ENCODE results near the gene RYK.
"Not testable (repeated sequence)": the region's sequence is repeated elsewhere in the genome, so short reads cannot be mapped to it uniquely, and the experiment has no call there.

RYK gene

DNA sequence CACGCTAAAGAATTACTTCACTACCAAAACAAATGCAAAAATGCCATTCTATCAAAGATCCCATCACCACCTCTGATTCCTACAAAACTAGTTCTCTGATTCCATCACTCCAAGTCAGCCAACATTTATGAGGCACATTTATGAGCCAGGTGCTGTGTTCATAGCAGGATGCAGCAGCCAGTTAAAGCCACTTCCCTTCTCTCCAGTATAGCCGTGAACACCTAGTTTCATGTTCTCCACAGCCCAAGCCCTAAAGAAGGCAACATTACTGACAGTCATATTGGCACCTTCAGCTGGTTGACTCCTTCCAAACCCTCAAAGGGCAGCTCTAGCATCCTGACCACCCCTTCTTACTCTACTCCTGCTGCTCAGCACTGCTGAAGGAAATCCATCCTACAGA is 36.4 kb downstream of the RYK start:
- DNase-seq: no peak

DNA sequence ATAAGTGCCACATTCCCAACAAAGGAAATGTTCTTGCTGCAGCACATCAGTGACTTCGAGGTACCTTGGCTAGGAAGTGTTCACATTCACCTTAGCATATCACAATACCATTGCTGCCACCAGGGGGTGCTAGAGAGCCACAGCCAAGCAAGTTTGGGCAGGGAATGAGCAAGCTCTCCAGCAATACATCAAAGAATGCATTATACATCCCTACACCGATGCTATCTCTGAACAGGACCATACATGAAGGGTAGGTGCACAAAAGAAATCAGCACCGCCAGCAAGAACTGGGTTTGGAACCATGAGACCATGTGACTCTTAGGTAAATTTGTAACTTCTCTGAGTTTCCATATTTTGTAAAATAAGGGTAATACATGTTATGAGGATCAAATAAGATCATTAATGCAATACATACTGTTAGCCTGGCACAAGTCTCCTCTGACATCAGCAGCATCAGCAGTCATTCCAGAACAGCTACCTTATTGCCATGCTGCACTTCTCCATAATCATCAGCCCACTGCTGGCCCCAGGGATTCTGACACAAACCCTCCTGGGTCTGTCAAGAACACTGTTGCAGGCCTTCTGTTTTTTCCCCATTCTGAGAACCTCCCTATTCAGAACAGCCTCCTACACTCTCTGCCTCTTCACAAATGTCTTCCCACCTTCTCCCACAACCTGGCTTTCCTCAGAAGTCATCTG is 37.5 kb downstream of the RYK start:
- DNase-seq: peak; percentile 46

DNA sequence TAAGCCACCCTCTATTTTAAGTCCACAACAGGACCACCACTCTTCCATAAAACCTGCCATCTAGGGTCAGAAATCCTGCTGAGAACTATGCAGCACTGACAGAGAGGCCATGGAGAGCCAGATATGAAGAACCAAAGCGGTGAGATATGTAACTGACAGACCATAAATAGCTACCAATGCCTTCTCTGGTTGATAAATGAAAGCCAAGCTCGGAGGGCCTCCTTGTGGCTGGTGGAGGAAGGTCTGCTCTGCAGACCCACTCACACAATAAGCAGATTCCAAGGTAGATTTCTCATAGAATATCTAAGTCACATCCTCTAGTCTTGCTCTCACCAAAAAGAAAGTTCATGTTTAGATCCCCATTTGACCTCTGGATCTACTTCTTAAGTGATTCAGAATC is 38.9 kb downstream of the RYK start:
- DNase-seq: no peak

DNA sequence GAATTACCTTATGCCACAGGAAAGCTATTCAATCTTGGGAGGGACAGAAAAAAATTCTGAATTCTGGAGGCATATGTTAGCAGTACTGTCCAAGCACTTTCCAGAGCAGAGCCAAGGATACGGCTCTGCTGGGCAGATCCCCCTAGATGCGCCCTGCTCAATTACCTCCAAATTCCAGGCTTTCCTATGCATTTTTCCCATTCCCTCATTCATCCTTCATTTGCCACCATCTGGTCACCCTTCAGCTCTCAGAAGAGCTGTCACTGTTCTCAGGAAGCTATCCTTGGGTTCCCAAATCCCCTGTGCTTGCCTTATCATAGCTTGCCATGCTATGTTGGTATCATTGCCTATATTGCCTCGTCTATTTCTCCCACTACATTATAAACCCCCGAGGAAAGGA is 45.2 kb downstream of the RYK start:
- no peak for DNase-seq

DNA sequence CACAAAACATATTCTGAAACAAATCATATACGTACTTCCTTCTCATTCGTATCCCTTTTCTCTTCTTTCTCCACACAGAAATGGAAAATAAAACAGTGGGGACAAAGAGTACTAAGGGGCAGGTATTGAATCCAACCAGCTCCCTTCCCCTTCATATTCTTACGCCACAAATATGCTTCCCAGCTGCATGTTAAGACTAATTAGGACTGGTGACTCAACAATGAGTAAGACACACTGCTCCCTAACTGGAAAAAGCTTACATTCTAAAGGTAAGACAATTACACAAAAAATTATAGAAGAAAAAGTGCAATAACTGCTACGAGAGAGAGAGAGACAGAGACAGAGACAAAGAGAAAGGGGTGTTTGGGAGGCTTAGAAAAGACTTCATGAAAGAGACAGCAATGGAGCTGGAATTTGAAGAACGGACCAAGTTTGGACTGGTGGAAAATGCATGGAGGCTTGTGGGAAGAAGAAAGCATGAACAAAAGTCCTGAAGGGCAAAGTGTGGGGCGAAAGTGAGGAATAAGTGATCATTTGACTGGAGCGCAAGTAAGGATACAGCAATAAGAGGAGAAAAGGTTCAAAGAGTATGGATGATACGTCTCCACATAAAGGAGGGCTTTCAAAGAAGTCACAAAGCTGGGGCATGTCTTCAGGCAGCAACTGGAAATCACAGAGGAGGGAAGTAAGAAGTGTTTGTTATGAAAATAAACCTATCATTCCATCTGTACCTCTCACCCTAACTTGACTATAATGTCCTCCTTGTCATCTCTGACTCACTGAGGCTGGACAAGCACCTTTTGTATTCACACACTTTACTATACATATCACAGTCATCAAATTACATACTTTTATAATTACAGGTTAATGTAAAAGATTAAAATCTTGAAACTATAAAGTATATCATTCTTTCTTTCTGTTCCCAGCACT is 49.2 kb downstream of the RYK start:
- no peak for DNase-seq

DNA sequence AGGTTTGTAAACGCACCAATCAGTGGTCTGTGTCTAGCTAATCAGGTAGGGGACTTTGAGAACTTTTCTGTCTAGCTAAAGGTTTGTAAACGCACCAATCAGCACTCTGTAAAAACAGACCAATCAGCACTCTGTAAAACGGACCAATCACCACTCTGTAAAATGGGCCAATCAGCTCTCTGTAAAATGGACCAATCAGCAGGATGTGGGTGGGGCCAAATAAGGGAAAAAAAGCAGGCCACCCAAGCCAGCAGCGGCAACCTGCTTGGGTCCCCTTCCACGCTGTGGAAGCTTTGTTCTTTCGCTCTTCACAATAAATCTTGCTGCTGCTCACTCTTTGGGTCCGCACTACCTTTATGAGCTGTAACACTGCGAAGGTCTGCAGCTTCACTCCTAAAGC is 50.8 kb downstream of the RYK start:
- not testable (repeated sequence) for DNase-seq

DNA sequence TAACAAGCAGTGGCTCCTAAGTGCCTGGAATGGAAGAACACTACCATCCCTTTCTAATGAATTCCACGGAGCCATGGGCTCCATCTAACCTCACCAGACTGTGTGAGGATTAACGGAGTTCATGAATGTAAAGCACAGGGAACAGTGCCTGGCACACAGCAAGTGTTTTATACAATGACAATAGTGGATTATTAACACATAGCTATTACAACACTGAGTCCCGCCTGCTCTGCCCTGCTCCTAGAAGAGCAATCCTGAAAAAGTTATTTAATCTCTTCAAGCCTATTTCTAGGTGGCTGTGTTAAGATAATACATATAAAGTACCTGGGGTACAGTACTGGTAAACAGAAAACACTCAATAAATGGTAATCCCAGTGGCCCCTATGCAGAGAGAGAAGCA is 51.4 kb downstream of the RYK start:
- no peak for DNase-seq

DNA sequence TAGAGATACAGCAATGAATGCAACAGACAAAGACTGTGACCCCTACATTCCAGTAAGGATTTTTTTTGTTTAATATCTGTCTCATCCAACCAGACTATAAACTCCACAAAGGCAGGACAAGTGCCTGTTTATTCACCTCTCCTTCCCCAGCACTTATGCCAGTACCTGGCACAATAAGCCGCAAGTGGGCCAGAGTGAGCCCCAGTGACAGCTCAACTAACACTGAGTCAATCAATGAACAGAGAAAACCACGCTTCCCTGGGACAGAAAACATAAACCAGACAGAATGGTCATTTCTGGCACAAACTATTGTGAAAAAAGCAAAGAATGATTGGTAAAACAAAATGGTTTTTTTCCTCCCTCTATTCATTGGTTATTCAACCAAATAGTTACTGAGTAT is 52.2 kb downstream of the RYK start:
- no peak for DNase-seq

DNA sequence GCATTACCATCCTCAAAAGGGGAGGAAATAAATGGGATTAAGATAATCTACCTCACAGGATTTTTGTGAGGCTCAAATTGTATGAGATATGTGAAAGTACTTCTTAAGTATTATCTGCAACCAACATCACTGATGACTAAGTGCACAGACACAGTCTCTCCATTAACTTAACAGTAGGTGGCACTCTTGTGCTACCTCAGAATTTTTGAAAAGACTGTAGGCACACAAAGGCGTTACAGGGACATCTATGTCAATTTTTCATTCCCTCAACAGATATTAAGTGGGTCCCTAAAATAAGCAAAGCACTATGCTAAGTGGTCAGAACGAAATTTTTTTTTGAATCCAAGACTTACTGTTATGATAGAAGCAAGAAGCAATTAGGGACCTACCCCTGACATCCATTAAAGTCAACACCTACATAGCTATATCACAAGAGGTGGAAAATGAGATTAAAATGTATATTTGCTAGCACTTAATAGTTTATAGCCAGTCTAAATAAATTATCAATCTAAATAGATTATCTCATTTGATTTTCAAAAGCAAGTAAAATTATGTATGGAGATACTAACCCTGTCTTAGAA is 52.9 kb downstream of the RYK start:
- DNase-seq: no peak

DNA sequence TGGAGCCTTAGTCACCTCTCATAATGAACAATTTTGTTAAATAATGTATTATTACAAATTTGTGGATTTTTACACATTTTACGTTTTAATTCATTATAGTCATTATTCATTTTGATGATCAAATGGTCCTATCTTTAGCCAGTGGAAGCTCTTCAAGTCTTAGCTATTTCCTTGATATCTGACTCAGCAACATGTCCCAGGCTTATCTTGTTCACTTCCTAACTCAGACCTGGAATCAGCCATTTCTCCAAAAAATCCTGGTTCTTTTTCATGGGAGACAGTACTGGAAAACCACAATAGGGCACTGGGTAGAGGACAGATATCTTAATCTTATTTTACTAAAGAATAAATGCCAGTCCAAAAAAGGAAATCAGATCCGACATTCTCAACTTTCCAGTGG is 56.4 kb downstream of the RYK start:
- DNase-seq: no peak

DNA sequence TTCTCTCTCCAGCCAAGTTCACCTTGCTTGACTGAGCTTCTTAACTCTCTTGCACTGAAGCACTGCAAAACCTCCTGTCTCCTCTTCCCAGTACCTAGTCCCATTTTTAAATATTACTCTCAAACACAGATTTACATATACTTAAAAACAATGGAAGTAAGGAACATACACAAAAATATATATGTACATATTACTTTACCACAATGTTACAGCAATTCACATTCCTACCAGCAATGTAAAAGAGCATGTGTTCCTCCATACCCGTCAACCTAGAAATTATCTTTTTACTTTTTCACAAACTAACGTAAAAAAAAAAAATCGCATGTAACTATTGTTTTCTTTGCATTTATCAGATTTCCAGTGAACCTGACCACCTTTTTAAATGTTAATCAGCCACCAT is 60.4 kb downstream of the RYK start:
- no peak for DNase-seq

DNA sequence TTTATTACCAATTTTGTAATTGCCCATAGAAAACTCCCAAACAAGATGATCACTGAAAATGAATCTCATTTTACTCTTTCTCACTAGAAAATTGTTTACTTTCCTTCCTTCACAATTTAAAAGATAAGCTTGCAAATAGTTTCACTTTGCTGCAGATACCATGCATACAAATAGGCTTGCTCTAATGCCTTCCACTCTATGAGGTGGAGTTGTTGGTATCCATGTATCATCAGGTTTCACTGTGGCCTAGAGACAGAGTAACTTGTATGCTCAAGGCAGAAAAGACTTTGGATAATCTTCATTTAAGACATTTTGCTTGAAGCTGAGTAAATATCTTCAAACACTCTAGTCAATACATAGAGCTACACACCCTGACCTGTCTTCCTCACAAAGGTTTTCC is 60.8 kb downstream of the RYK start:
- no peak for DNase-seq

DNA sequence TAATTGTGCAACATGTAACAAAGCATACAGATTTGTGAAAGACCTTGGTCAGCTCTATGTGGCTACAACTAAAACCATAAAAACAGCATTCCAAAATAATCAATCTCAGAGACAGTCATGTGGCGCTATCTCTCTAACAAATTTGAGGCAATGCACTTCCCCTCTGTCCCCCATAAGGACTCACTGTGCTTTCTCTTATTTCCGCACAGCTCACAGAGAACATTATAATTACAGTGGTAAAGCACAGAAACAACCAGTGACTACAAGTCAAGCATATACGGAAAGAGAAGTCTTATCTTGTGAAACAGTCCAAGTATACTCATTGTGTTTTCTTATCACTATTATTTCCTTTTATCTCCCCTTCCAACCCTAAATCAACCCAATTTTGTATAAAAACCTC is 64.3 kb downstream of the RYK start:
- DNase-seq: no peak

DNA sequence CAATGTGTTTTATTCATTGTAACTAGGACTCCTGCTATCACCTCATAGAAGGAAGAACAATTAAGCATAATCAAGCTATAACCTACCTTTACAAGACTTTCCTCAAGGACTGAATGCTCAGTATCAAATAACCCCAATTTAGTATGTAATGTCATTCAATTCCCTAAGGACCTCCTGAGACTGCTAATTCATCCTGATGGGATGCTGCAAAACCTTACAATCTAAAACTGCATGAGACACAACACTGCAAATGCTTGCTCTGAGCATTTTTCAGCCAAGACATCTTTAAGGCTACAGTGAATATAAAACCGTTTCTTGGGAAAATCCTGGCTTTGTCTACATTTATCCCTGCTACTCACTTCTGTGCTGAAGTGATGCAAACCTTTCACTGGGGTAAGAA is 69.9 kb downstream of the RYK start:
- DNase-seq: no peak

DNA sequence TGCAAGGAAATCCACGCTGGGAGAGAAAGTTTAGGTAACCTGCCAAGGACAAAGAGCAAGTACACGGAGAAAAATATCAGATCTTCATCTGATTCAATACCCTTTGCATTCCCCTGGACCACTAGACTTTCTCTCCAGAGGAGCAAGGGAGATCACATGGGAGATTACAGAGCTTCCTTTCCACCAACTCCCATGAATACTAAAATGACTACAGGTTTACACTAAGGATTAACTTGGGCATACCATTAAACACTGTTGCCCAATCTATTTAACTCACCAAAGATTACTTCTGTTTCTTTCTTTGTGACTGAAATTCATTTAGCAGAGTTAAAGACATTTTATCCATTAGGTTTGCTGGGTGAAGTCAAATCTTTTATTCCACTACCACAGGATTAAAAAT is 71.2 kb downstream of the RYK start:
- no peak for DNase-seq

DNA sequence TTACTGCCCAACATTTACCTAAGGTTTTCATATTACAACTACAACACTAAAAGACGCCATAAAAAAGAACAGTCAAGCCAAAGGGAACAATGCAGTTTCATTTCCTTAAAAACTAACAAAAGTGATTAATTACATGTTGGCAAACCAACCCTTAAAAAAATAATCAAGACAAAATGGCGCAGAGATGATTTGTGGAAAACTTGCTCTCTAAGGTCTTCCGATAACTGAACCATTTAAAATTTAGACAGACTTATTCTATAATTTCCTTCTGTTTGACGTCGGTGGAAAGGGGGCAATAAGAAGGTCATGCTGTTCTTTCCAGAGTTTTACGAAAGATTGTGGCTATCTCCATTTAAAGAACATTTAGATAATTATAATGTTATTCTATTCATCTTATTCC is 87.6 kb downstream of the RYK start:
- no peak for DNase-seq

DNA sequence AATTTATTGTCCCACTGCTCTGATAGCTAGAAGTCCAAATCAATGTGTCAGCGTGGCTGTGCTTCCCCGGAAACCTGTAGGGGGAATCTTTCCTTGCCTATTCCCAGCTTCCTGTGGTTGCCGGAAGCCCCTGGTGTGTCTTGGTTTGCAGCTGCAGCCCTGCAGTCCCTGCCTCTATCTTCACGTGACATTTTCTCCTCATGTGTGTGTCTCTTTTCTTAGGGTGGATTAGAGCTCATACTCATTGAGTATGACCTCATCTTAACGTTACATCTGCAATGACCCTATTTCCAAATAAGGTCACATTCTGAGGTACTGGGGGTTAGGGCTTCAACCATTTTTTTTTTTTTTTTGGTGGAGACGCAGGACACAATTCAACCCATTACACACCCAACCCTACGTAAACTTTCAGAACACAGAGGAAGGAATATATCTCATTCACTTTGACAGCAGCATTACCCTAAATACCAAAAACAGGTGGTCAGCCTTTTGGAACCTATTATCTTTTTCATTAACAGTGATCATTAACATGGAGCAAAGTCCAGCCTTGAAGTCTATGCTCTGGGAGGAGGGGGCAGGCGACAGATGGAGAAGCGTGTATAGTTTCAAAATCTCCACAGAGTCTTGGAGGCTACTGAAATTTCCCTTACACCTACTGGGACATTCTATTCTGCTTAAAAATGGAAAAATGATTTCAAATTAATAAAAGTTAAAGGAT is 88.6 kb downstream of the RYK start:
- no peak for DNase-seq

DNA sequence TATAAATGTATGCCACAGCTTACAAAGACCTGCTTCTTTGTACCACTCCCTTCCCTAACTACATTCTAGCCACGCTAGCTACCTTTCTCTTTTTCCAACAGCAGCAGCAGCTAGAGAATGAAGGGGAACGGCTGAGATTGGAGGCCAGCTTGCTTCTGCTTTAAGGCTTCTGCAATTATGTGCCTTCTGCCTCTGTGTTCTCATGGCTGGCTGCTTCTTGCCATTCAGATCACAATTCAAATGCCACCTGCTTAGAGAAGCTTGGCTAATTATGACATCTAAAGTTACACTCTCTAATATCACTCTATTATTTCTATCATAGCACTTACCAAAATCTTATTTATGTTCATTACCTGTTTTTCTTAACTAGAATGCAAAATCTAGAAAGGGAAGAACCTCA is 95.2 kb downstream of the RYK start:
- no peak for DNase-seq

DNA sequence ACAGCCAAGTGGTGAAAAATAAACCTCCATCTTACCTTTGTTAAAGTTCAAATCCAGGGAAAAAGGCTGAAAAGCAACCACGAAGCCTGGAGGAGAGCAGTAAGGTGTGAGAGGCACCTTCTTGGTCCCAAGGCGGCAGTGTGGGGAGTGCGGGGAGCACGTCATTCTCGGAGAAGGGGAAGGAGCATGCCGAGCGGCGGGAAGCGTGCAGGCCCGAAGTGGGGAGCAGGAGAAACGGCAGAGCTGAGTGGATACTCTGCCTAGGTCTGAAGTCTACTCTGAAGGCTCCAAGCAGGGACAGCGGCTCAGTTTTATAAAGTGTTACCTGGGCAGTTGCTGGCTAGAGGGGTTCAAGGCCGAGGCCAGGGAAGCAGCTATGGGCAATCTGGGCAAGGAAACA is 96.9 kb downstream of the RYK start:
- no peak for DNase-seq

DNA sequence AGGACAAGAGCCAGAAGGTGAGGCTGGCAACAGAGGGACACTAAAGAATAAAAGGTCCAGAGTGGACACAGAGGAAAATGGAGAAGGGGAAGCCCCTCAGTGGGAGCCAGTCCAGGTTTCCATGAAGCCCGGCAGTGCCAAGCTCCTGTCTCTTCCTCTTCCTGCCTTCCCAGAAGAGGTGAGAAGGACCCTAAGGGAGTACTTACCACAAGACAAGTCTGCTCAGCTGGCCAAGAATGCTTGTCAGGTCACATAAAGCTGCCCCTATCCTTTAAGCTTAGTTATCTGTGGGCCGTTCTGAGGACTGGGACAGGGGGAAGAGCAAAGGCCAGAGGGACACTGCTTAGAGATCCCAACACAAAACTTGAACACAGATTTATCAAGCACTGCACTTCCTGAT is 100.2 kb downstream of the RYK start:
- DNase-seq: no peak

DNA sequence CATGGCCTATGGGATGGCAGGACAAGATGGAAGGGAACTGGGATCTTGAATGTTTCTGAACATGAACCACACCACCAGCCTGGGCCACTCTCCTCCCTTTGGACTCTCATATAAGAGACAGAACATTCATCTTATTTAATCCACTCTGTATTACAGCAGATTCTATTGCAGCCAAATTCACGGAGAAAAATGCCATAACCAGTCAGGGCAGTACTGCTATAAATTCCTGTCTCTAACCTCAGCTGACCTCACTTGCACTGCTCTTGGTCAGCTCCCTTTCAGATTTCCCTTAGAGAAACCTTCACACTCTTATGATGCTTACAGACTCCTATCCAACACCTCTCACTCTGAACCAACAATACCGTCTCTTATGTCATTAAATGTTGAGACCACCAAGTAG is 101.4 kb downstream of the RYK start:
- no peak for DNase-seq

DNA sequence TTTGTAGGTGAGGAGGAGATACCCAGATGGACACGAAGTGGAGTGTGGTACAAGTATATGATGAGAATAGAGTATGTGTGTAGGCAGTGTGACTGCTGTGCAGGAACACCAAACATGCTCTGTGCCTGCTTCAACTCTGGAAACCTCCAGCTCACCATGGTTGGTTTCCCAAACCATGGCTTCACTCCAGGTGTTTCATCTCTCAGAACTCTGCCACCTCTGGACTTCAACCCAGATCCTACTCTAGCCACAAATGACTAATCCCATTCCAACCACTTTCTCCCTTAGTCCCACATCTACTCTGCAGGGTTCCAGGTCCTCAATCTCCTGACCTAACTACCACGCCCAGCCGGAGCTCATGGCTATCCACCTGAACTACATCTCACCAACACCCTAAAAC is 102.1 kb downstream of the RYK start:
- DNase-seq: no peak

DNA sequence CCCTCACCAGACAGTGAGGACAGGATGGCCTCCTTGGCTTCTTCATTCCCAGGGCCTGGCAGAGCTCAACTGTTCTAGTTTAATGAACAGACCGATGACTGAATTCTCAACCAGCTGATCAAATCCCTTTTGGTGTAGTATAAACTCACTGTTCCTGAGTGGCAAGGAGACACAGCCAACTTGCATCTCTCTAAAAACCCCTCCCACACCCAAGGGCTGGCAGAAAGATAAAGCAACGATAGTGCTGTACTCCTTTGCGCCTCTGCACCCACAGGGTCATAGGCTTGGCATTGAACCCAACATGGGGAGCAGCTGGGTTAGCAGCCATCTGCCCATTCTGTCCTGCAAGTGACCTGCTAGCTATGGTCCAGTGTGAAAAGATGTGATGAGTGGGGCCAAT is 103.2 kb downstream of the RYK start:
- no peak for DNase-seq

DNA sequence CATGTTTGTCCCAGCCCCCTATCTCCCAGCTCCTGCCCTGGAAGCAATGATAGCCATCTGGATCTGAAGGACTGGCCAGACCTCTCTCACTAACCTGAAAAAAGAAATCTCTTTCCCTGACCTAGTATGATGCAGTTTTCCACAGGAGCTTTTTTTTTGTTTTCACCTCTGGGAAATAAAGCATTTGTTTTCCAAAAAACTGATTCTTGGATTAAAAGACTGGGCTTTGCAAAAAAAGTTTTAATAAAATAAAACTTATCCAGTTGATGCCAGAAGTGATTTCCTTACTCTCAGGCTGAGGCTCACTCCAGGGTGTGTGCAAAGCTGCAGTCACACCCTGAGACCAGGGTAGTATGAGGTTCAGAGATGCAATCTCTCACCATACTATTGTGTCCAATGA is 104.0 kb downstream of the RYK start:
- DNase-seq: no peak
